ENCODE results near the gene C1QB.
A peak's percentile ranks its signal among the peaks of the same experiment; 100 is the strongest.

The C1QB gene

DNA sequence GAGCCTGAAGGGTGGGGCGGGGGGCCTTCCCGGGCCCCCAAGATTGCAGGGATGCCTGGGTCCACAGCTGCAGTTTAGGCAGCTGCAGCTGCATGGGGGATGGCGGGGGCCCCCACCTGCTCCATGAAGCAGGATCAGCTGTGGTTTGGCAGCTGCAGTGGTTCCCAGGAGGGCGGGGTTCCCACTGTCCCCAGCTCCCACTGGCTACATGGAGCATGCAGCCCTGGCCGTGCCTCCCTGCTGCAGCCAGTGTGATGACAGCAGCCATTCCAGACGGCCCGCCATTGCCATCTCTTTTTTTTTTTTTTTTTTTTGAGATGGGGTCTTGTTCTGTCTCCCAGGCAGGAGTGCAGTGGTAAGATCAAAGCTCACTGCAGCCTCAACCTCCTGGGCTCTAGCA lies 17.6 kb upstream of the C1QB start:
- DNase-seq, result no peak

DNA sequence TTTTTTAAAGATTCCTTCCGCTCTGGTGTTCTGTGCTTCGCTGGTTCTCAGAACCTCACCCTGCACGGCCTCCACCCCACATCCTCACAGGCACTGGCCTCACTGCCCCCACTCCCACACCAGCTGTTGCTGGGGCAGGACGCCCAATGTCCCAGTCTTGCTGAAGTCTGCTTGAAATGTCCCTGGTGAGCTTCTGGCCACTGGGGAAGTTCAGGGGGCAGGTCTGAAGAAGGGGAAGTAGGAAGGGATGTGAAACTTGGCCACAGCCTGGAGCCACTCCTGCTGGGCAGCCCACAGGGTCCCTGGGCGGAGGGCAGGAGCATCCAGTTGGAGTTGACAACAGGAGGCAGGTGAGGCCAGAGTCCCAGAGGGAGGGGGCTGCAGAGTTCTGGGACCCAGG lies 16.7 kb upstream of the C1QB start, which contains the start of gene C1QA:
C1QA (plus strand) TSS at position 276 of the 400 bp plus-strand sequence. CDS start 989 bp downstream, outside the sequence.
- no peak for DNase-seq

DNA sequence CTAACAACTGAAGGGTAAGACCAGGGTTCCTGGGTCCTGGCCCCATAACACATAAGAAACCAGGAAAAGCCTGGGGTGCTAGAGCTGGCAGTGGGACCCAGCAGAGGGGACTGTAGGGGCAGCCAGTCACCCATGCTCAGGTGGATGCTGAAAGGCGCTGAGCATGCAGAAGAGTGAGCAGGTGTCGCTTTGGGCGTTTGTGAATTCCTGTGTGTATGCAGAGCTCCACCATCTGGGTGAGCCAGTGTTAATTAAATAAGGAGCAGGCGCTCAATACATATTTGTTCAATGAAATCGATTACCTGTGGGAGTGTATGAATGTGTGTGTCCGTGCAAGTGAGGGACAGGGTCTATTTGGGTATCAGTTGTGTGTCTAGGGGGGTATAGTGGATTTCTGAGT lies 16.1 kb upstream of the C1QB start:
- no peak for DNase-seq

DNA sequence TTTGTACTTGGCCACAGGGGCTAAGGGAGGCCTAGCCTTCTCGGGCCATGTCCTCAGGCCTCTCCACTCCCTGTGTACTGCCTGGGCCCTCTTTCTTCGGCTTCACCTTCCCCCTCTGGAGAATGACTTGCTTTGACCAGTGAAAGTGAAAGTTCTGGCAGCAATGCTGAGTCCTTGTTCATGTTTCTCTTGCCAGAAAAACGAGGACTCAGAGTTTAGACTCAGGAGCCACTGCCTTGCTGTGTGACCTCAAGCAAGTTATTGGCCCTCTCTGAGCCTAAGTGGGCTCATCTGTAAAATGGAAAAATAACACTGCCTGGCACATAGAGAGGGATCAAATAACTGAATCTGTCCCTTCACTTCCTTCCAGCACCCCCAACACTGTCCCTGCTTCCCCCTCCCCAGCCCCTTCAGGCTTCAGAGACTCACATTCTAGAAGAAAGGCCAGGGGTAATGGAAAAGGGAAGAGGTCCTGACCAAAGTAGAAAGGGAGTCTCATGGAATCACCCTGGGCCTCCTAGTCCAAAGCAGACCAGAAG lies 15.1 kb upstream of the C1QB start:
- no peak for DNase-seq

DNA sequence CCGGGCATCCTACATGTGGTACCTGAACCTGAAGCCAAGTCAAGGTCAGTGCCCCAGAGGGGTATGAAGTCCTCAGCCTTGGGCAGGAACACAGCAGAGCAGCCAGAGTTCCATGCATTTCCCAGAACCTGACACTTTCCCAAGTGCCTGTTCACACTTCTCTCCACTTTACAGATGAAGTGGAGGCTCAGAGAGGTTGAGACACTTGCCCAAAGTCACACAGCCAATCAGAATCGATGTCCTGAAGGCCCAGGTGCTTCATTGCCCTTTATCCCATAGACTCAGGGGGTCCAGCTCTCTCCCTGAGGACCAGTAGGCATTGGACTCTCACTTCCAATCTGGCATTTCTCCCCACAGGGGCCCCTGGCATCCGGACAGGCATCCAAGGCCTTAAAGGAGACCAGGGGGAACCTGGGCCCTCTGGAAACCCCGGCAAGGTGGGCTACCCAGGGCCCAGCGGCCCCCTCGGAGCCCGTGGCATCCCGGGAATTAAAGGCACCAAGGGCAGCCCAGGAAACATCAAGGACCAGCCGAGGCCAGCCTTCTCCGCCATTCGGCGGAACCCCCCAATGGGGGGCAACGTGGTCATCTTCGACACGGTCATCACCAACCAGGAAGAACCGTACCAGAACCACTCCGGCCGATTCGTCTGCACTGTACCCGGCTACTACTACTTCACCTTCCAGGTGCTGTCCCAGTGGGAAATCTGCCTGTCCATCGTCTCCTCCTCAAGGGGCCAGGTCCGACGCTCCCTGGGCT lies 14.4 kb upstream of the C1QB start:
- no peak for DNase-seq

DNA sequence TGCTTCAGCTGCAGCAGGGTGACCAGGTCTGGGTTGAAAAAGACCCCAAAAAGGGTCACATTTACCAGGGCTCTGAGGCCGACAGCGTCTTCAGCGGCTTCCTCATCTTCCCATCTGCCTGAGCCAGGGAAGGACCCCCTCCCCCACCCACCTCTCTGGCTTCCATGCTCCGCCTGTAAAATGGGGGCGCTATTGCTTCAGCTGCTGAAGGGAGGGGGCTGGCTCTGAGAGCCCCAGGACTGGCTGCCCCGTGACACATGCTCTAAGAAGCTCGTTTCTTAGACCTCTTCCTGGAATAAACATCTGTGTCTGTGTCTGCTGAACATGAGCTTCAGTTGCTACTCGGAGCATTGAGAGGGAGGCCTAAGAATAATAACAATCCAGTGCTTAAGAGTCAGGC lies 13.8 kb upstream of the C1QB start:
- DNase-seq, result no peak

DNA sequence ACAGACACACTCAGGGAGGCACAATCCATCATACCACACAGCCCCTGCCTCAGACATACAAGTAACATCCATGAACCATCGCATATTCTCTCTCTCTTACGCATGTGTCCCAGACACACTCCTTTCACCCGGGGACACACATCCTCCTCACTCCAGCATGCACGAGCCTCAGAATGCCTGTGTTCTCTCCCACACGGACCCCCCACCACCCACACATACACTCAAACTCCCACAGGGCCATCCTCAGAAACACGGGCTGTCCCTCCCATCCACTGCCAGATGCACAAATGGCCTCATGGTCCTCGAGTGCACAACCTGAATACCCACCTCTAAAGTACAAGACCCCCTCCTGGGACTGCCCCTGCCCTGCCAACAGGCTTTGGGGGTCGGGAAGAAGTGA lies 11.8 kb upstream of the C1QB start:
- no peak for DNase-seq

DNA sequence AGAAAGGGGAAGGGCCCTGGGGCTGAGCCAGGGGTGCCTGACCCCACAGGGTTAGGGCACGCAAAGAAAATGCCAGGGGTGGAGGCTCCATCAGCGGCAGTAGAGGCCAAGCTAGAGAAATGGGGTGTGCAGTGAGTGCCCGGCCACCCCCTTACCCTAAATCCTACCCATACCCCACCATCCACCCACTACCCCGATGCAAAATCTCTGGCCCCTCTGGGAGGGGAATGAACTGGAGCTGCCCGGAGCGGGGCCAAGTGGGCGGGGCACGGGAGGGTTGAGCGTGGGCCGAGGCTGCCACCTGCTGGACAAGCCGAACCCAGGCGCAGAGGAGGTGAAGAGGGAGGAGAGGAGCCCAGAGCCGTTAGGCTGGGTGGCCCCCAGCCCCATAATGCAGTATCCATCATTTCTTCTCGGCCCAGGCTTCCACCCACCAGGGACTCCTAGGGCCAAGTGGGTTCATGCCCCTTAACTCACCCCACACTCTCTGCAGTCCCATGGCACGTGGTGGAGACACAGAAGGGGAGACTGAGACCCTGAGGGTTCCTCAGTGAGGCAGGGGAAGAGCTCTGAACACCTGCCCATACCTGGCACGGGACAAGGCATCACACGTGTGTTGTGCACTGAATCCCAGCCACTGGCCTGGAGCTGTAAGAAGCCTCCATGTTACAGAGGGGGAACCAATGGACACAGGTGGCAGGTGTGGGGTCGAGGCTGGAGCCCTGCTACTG lies 11.0 kb upstream of the C1QB start:
- peak; percentile 46 for DNase-seq

DNA sequence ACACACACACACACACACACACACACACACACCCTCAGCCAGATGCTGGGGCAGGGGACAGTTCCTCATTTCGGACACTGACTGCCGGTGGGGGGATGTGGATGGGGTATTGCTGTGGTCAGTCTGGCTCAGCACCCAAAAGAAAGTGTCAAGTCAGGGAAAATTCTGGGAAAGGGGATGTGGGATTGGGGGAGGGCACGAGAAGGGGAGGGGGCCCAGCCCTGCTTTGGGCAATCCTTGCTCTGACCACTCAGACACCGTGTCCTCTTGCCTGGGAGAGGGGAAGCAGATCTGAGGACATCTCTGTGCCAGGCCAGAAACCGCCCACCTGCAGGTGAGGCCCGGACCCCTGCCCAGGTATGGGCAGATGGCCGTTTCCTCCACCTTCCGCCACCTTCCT lies 9.7 kb upstream of the C1QB start, which contains the start of gene C1QC:
C1QC (plus strand) TSS at position 253 of the 400 bp plus-strand sequence. CDS start 391 bp downstream, outside the sequence.
- DNase-seq, result no peak

DNA sequence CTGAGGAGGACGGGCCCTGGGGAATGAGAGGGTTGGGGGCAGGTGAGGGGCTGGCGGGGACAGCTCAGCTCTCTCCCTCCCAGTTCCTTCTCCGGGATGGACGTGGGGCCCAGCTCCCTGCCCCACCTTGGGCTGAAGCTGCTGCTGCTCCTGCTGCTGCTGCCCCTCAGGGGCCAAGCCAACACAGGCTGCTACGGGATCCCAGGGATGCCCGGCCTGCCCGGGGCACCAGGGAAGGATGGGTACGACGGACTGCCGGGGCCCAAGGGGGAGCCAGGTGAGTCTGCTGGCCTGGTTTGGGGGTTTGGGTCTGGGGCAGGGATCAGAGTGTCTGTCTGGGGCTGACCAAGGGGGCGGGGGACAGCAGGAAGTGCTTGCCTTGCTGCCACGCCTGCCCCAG lies 9.1 kb upstream of the C1QB start:
- DNase-seq, result no peak

DNA sequence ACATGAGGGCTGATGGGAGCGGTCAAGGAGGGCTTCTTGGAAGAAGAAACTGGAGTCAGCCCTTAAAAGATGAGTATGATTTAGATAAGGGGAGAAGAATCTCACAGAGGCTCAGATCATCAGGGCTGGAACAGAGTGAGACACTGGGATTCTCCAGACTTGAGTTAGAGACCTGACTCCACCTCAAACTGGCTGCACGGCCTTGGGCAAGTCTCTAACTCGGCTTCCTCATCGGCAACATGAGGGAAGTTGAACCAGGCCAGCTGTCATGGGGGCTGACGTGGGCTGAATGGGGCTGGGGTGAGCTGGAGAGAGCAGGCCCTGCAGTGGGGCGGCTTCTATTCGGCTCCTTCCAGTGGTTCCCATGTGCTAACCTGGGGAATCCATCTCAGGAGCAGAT lies 7.1 kb upstream of the C1QB start:
- no peak for DNase-seq

DNA sequence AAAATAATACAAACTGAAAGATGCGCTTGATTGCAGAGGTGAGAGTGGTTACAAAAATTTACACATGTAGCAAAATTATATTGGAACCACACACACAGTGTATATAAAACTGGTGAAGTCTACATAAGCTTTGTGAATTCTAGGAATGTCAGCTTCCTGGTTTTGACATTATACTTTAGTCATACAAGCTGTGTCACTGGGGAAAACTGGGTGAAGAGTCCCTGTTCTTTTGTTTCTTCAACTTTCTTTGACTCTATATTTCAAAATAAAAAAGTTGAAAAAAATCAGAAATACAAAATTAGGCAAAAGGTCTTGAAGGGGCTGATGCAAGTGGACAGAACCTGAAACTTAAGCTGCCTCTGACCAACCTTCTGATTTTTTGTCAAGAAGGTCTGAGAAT lies 6.7 kb upstream of the C1QB start:
- DNase-seq, result no peak

DNA sequence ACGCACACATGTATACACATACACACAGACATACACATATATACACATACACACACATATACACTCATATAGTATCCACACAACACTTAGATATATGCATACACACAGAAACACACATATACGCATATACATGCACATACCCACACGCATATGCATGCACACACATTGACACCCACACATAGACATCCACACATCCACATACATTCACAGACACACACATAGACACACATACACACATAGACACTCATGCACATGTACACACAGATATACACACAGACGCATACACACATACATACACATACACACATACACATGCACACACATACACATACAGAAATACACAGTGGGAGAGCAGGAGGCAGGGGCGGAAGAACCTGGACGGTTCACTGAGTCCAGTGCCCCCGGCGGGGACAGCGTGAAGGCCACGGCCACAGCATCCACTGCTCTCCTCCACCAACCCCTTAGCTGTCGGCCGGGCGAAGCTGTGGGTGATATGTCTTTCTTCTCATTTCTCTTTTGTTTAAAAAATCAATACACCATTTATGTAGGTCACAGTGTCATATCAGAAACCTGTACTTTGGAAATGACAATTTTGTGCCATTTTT lies 2.8 kb upstream of the C1QB start:
- DNase-seq, result no peak

DNA sequence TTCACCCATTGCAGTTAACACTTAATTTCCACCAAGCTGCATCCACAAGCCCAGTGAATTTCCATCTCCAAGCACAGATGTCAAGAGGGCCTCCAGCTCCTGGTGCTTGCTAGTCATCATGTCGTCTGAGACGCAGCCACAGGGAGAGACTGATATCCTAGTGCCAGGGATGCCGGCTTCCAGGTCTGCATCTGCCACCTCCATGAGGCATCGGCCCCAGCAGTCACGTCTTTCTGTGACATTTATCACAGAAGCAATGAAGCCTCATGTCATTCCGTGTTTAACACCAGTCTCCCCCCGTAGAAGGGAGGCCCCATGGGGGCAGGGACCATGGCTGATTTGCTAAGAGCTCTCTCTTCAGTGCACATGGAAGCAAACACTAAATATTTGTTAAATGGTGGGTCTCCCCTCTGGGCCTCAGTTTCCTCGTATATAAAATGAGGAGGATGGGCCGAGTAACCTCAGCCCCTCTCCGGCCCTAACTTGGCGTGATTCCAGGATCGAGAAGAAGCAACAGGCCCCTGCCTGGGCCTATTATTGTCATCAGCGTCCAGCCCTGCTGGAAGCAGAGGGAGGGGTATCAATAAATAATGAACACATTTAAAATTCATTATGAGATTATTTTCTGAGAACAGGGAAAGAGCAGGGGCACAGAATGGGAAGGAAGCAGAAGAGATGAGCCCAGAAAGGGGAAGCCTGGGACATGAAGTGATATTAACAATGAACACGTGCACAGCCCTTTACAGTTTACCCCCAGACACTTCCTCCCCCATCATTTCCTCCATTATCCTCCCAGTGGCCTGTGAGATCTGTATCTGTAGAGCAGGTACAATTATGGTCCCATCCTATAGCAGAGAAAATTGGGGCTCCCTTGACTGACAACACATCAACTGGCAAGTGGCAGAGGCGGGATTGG lies 837 bp upstream of the C1QB start:
- DNase-seq, result no peak

DNA sequence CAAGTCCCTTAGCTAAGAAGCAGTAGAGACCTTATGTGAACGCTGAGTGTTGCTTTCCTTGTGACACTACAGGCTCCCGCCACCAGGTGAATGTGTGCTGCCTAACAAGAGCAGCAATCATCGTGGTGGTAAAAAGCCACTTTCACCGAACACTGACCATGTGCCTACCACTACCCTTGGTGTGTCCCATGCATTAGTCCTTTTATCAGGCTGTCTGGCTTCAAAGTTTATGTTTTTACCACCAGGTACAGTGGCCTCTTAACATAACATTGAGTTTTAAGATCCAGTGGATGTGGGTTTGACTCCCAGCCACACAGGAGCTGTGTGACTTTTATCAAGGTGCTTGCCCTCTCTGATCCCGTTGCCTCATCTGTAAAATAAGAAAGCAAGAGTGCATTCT lies 1.7 kb downstream of the C1QB start:
- DNase-seq, result no peak

DNA sequence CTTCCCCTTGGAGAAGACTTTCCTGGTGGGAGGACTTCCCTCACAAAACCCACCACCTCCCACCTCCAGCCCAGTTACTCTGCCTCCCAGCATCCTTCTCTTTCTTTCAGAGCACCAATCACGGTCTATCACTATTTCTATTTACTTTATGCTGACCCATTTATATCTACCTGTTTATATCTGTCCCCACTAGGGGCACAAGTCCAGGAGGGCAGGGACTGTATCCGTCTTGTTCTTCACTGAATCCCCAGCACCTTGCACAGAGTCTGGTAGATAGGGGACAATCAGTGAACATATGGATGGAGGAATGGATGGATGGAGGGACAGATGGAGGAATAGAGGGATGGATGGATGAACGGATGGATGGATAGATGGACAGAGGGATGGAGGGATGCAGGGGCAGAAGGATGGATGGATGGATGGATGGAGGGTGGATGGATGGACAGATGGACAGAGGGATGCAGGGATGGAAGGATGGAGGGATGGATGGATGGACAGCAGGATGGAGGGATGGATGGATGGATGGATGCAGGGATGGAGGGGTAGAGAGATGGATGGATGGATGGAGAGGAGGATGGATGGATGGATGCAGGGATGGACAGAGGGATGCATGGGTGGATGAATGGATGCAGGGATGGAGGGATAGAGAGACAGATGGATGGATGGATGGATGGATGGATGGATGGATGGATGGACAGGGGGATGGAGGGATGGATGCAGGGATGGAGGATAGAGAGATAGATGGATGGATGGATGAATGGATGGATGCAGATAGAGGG lies 5.5 kb downstream of the C1QB start:
- no peak for DNase-seq

DNA sequence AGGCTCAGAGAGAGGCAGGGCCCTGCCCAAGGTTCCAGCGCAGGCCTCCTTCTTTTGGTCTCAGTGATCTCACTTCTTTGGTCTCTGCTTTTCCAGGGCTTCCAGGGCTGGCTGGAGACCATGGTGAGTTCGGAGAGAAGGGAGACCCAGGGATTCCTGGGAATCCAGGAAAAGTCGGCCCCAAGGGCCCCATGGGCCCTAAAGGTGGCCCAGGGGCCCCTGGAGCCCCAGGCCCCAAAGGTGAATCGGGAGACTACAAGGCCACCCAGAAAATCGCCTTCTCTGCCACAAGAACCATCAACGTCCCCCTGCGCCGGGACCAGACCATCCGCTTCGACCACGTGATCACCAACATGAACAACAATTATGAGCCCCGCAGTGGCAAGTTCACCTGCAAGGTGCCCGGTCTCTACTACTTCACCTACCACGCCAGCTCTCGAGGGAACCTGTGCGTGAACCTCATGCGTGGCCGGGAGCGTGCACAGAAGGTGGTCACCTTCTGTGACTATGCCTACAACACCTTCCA lies 7.7 kb downstream of the C1QB start:
- no peak for DNase-seq

DNA sequence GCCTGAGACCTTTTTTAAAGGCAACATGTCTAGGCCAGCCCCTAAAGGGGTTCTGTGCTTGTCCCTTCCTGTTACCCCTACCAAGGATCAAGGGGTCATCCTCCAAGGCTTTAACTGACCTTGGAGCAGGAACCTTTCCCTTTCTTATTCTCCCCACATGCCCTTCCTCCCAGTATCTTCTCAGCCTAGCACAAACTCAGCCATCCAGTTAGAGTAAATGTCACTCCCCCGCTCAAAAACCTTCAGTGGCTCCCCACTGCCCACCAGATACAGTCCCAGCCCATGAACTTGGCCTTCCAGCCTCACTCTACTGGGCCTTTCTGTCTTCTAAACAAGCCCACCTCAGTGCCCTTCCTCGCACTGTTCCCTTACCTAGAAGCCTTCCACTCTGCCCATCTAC lies 8.8 kb downstream of the C1QB start:
- no peak for DNase-seq

DNA sequence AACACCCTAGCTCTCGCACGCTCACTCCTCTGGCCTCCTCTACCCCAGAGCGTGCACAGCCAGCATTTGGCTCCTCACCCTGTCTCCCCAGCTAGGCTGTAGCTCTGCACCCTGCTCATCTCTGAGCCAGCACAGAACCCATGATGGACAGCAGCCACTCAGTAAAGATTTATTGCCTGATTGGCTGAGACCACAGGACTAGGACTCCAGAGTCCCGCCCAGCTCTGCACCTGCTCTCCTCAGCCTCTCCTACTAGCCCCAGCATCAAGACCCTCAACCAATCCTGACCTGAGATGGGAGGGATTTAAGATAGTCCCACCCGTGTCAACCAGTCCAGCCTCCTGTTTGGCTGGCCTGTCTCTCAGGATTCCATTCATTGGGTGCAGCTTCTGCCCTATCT lies 9.3 kb downstream of the C1QB start:
- DNase-seq, result no peak

DNA sequence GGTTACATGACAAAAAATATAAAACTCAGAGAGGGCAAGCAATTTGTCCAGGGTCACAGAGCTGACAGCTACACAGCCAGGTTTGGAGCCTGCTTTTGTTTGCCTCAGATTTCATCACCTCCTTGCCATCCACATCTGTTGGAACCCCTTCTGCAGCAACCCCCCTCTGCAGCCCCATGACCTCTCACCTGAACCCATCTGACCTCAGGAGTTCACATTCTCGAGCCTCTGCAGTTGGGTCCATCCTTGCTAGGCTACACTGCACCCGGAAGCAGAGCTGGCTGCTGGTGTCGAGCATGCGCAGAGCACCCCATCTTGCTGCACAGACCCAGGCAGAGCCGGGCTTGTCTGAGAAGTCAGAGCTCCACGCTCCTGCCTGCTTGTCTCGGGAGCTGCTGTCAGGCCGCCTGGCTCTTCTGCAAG lies 10.0 kb downstream of the C1QB start:
- DNase-seq, result no peak

DNA sequence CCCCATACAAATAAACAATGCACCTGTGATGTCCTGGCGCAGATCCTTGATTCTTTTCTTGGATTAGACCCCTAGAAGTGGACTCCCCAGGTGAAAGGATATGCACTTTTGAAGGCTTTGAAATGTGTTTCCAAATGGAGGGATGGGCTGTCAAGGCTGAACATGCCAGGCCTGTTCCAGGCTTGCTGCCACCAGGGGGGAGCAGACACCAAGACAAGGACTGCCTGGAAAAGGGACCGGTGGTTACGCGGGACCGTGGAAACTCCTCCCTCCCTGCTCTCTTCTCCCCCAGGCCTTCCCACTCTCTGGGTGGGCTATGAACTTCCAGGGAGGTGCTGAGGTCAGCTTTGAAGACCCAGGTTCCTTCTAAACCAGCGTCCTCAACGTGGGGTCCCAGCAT lies 12.7 kb downstream of the C1QB start:
- no peak for DNase-seq
